Psoas muscle (tissue), 8 donors: Measurements from ENCODE around the gene SLTM. TPM values are rescaled to one million over a fixed set of nuclear protein-coding genes. Genes with fewer than 3 reads are reported as not detected.
"Not testable (repeated sequence)": the region's sequence is repeated elsewhere in the genome, so short reads cannot be mapped to it uniquely, and the experiment has no call there.

Experiments
- ATAC-seq, 4 donors: fragments of 200-7000 bp; cut with Tn5 transposase; one replicate each; pipeline ENCODE4 v1.9.1; 2020; ENCODE audit warnings: moderate library complexity in 3 of 4, mild to moderate bottlenecking in 2 of 4
- DNase-seq, 2 donors: peaks; one replicate each; pipeline ENCODE4 v3.0.0-alpha.2; 2020
- H3K27ac ChIP-seq: fragments of 200-600 bp; one replicate; pipeline ENCODE4 v1.8.0; 2022
- H3K27me3 ChIP-seq, 3 donors: fragments of 200-600 bp in 1 of 3; one replicate each; pipeline versions ENCODE4 v1.6.1 to v1.8.0; 2013 to 2022; ENCODE audit warnings: low read length in 2 of 3, mild to moderate bottlenecking in 2 of 3, moderate library complexity in 1 of 3; ENCODE audit not compliant: insufficient read depth in 3 of 3
- H3K36me3 ChIP-seq, 2 donors: fragments of 200-600 bp in 1 of 2; one replicate each; pipeline versions ENCODE4 v1.6.1 to v1.8.0; 2013 to 2022; ENCODE audit warnings: low read depth in 1 of 2, mild to moderate bottlenecking in 1 of 2, moderate library complexity in 1 of 2; ENCODE audit not compliant: insufficient read depth in 1 of 2
- H3K4me1 ChIP-seq: fragments of 200-600 bp; one replicate; pipeline ENCODE4 v1.8.0; 2022
- H3K4me3 ChIP-seq: fragments of 200-600 bp; one replicate; pipeline ENCODE4 v1.8.0; 2022; ENCODE audit warnings: mild to moderate bottlenecking
- H3K9me3 ChIP-seq: fragments of 200-600 bp; one replicate; pipeline ENCODE4 v1.8.0; 2022
- WGBS, 3 donors: extraction: QIAGEN DNeasy Blood & Tissue Kit; methylation state at CpG; one replicate each; pipeline versions ENCODE4 v1.1.6 to v1.1.7; 2013; 5-methylcytosine and 5-hydroxymethylcytosine counted together
- intact Hi-C, 2 donors: fragments of 100-400 bp; cut with DNase I; formaldehyde crosslinking; loops; one replicate each; pipeline versions ENCODE4 v1.11.0 to v1.14.2; 2022
- polyA plus RNA-seq, 3 donors: library from polyadenylated mRNA; stranded (reverse); fragments of 200-250 nt; gene quantifications; one replicate each; pipeline ENCODE4 v1.2.3, GENCODE V29; 2013
- total RNA-seq, 4 donors: library from RNA; stranded (reverse); fragmentation: NEBNext Ultra II Directional in 2 of 4; extraction: Animal tissue kit (Norgen Biotek cat#: 25700) in 2 of 4; gene quantifications; one replicate each; pipeline versions ENCODE4 v1.2.1 to v1.2.4, GENCODE V29; 2021 to 2023
- TF ChIP-seq, protein P1 (sequence below): fragments of 200-600 bp; IDR thresholded peaks from one replicate; pipeline ENCODE4 v1.8.0; 2022; ENCODE audit warnings: antibody characterized with exemption
- donor health status: healthy with polysubstance abuse.
- donor health status: DM: no; HTN: no; CAD: no; lungs with moderate emphysema.
- donor health status: Bipolar disorder and iron deficiency.
- donor health status: healthy.
- donor health status: DM: yes; HTN: yes; CAD: no.
- donor health status: DM: no; HTN: no; CAD: no.
- donor health status: DM: no; HTN: no; CAD: no.
- donor health status: DM: yes; HTN: yes; CAD: no.

Gene SLTM
- total and polyA plus RNA-seq, 7 donors = 32.6 to 67.4 (median 42.9) TPM

DNA sequence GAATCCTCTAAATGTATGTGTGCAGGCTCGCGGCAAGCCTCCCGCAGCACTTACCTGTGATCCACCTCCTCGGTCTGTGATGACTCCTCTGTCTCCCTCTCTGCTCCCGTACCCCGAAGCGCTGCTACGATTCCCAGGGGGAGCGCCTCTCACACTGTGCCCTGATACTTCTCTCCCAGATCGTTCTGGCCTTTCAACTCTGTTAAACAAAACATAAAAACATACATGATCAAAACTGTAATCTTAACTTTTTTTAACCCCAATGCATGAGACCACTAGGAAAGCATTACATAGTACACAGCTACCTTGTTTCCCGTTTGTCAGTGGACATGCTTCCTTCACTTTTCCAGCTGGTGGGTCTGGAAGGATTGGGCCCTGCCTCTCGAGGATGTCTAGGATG, 46.6 kb downstream of the SLTM start:
- DNase-seq (no peak), ATAC-seq (no peak)
- H3K27ac ChIP-seq = no peak overlapping the region
- H3K4me1 ChIP-seq = no peaks in the 10 kb centered on the region
- intact Hi-C loops = loop anchor here in 1 of 2 donors (10.0 kb wide), 1 partner anchor 208 kb away; no protein-coding TSS in a partner anchor
- H3K9me3 ChIP-seq = no peaks in the 10 kb centered on the region
- H3K36me3 ChIP-seq = peaks cover 18 to 99% of the 10 kb centered on the region in 2 donors
- WGBS, 3 donors = 91 to 96% (median 95%) methylated on average over 12 of the region's 12 CpGs
- H3K27me3 ChIP-seq = no peaks in the 10 kb centered on the region
- TF ChIP-seq, protein P1, sequence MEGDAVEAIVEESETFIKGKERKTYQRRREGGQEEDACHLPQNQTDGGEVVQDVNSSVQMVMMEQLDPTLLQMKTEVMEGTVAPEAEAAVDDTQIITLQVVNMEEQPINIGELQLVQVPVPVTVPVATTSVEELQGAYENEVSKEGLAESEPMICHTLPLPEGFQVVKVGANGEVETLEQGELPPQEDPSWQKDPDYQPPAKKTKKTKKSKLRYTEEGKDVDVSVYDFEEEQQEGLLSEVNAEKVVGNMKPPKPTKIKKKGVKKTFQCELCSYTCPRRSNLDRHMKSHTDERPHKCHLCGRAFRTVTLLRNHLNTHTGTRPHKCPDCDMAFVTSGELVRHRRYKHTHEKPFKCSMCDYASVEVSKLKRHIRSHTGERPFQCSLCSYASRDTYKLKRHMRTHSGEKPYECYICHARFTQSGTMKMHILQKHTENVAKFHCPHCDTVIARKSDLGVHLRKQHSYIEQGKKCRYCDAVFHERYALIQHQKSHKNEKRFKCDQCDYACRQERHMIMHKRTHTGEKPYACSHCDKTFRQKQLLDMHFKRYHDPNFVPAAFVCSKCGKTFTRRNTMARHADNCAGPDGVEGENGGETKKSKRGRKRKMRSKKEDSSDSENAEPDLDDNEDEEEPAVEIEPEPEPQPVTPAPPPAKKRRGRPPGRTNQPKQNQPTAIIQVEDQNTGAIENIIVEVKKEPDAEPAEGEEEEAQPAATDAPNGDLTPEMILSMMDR = no peak
- no peak overlapping the region for H3K4me3 ChIP-seq

- DNase-seq, H3K27ac ChIP-seq, H3K9me3 ChIP-seq, ATAC-seq, H3K4me1 ChIP-seq, H3K27me3 ChIP-seq, H3K4me3 ChIP-seq: not testable (repeated sequence)
- peaks cover 22 to 99% of the 10 kb centered on the region in 2 donors for H3K36me3 ChIP-seq
- WGBS, 3 donors = 93 to 95% (median 95%) methylated on average over 3 of the region's 3 CpGs
- intact Hi-C loops = loop anchor here in 1 of 2 donors (10.0 kb wide), 1 partner anchor 211 kb away; no protein-coding TSS in a partner anchor
These were observed 49.6 kb downstream of the SLTM start for GRCh38 chr15:58883926-58884325.

GRCh38 chr15:58882243-58882642, 51.2 kb downstream of the SLTM start:
- Histone ChIP-seq H3K4me1 (no peaks in the 10 kb centered on the region), H3K27ac (no peak overlapping the region), H3K4me3 (no peak overlapping the region), H3K36me3 (peaks cover 21 to 99% of the 10 kb centered on the region in 2 donors), H3K9me3 (no peaks in the 10 kb centered on the region), H3K27me3 (no peaks in the 10 kb centered on the region)
- no peak for ATAC-seq
- DNase-seq = no peak
- 84 to 90% (median 86%) methylated on average over 4 of the region's 4 CpGs for WGBS, 3 donors
- intact Hi-C loops = loop anchor here in 1 of 2 donors (10.0 kb wide), 1 partner anchor 213 kb away; no protein-coding TSS in a partner anchor
- TF ChIP-seq, protein P1 = no peak

DNA sequence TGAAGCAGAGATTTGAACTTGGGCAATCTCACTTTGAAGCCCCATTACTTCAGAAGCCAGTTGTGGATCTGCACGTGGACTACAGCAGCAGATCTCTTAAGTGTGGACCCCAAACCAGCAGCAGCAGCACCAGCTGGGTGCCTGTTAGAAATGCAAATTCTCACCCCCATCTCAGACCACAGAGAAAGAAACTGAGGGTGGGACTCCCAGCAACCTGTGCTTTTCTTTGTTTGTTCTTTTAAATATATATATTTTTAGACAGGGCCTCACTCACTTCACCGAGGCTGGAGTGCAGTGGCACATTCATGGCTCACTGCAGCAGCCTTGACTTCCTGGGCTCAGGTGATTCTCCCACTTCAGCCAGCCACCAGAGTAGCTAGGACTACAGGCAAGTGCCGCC, 53.2 kb downstream of the SLTM start:
- Histone ChIP-seq H3K27me3 (no peaks in the 10 kb centered on the region), H3K36me3 (peaks cover 16 to 88% of the 10 kb centered on the region in 2 donors), H3K27ac (no peak overlapping the region), H3K4me3 (no peak overlapping the region), H3K4me1 (no peaks in the 10 kb centered on the region), H3K9me3 (no peaks in the 10 kb centered on the region)
- TF ChIP-seq, protein P1 = no peak
- intact Hi-C loops = loop anchor here in 1 of 2 donors (10.0 kb wide), 1 partner anchor 214 kb away; no protein-coding TSS in a partner anchor
- no peak for DNase-seq
- 83 to 93% (median 91%) methylated on average over 3 of the region's 3 CpGs for WGBS, 3 donors
- no peak for ATAC-seq

- Histone ChIP-seq H3K27ac (no peak overlapping the region), H3K27me3 (no peaks in the 10 kb centered on the region), H3K4me3 (no peak overlapping the region), H3K9me3 (no peaks in the 10 kb centered on the region), H3K4me1 (no peaks in the 10 kb centered on the region), H3K36me3 (peaks cover 9 to 67% of the 10 kb centered on the region in 2 donors)
- DNase-seq = no peak
- TF ChIP-seq, protein P1 = no peak
- 94 to 97% (median 95%) methylated on average over 12 of the region's 12 CpGs for WGBS, 3 donors
- intact Hi-C loops = no loop called here
- no peak for ATAC-seq
These were observed 55.3 kb downstream of the SLTM start for GRCh38 chr15:58877999-58878825.
